Measurements from ENCODE around the gene FOXP2.
"Not testable (repeated sequence)": the region's sequence is repeated elsewhere in the genome, so short reads cannot be mapped to it uniquely, and the experiment has no call there.

FOXP2 gene

DNA sequence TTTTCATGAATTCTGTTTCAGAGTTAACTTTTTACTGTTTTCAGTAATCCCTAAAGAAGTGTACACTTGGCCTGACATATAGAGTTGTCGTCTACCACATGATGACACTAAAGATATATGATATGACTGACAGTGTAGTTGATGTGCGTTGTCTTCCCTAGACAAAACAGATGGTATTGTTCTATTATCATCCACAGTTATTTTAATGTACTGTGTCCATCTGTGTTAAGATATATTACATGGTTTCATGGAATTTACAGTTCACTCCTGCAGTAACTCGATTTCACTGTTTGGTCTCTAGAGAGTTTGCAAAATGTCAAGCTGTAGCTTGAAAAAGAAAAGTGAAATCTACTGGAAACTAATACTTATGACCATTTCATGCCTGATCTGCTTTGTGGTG lies 18.1 kb downstream of the FOXP2 start:
- Histone ChIP-seq H3K4me1 (ENCODE audit: control insufficient read depth, insufficient read depth, low read length) (0 out of 2 replicates have a peak, but pooled peaks cover 7% of the 10 kb centered on the region), H3K27ac (ENCODE audit: extremely low read depth, low read depth, low read length) (no peak overlapping the region), H3K9me3 (ENCODE audit: control insufficient read depth, insufficient read depth, low read depth, low read length) (no peaks in the 10 kb centered on the region), H3K36me3 (ENCODE audit: control insufficient read depth in 2 of 2, insufficient read depth in 1 of 2, low read length in 2 of 2) (no peaks in the 10 kb centered on the region), H3K4me3 (ENCODE audit: low read depth, low read length) (no peak overlapping the region)
- POLR2A ChIA-PET = no interaction called here
- CTCF ChIA-PET = interaction anchor here (1.3 kb wide), 1 partner anchor 106 kb away, joined by 4 read pairs; no protein-coding TSS in a partner anchor
- TF ChIP-seq FEZF1 (tag by site-specific recombination; IDR thresholded peaks at IDR 0.05) (0 out of 2 replicates have a peak, but pooled peaks have one; percentile 6), TCF7L2 (IDR thresholded peaks at IDR 0.05; ENCODE audit: borderline replicate concordance, low read depth, low read length) (no peak)

GRCh38 chr7:114439581-114439980 lies 25.0 kb downstream of the FOXP2 start:
- H3K36me3 ChIP-seq (ENCODE audit: control insufficient read depth in 2 of 2, insufficient read depth in 1 of 2, low read length in 2 of 2) = no peaks in the 10 kb centered on the region
- CTCF ChIA-PET = no interaction called here
- no peaks in the 10 kb centered on the region for H3K4me1 ChIP-seq (ENCODE audit: control insufficient read depth, insufficient read depth, low read length)
- TF ChIP-seq ZNF529 (tag by site-specific recombination; IDR thresholded peaks at IDR 0.05; ENCODE audit: insufficient replicate concordance) = no peak
- no peak overlapping the region for H3K27ac ChIP-seq (ENCODE audit: extremely low read depth, low read depth, low read length)
- POLR2A ChIA-PET = no interaction called here
- H3K4me3 ChIP-seq (ENCODE audit: low read depth, low read length) = no peak overlapping the region
- no peaks in the 10 kb centered on the region for H3K9me3 ChIP-seq (ENCODE audit: control insufficient read depth, insufficient read depth, low read depth, low read length)

- H3K4me1 ChIP-seq (ENCODE audit: control insufficient read depth, insufficient read depth, low read length); H3K9me3 ChIP-seq (ENCODE audit: control insufficient read depth, insufficient read depth, low read depth, low read length); H3K36me3 ChIP-seq (ENCODE audit: control insufficient read depth in 2 of 2, insufficient read depth in 1 of 2, low read length in 2 of 2); H3K4me3 ChIP-seq (ENCODE audit: low read depth, low read length); POLR2A ChIA-PET; H3K27ac ChIP-seq (ENCODE audit: extremely low read depth, low read depth, low read length); CTCF ChIA-PET: not testable (repeated sequence)
Measured at GRCh38 chr7:114440927-114441326, 26.3 kb downstream of the FOXP2 start.

GRCh38 chr7:114444196-114444595 lies 29.6 kb downstream of the FOXP2 start:
- no peaks in the 10 kb centered on the region for H3K4me1 ChIP-seq (ENCODE audit: control insufficient read depth, insufficient read depth, low read length)
- no peaks in the 10 kb centered on the region for H3K9me3 ChIP-seq (ENCODE audit: control insufficient read depth, insufficient read depth, low read depth, low read length)
- TF ChIP-seq ZNF660 (tag by site-specific recombination; IDR thresholded peaks at IDR 0.05) = no peak
- no peak for TF ChIP-seq ZXDB (tag by site-specific recombination; IDR thresholded peaks at IDR 0.05)
- TF ChIP-seq ZNF239 (tag by site-specific recombination; IDR thresholded peaks at IDR 0.05) = no peak
- no peak for TF ChIP-seq KLF16 (tag by site-specific recombination; IDR thresholded peaks at IDR 0.05)
- no peaks in the 10 kb centered on the region for H3K36me3 ChIP-seq (ENCODE audit: control insufficient read depth in 2 of 2, insufficient read depth in 1 of 2, low read length in 2 of 2)
- H3K4me3 ChIP-seq (ENCODE audit: low read depth, low read length) = no peak overlapping the region
- POLR2A ChIA-PET = no interaction called here
- no peak overlapping the region for H3K27ac ChIP-seq (ENCODE audit: extremely low read depth, low read depth, low read length)
- CTCF ChIA-PET = no interaction called here

- Histone ChIP-seq H3K27ac (ENCODE audit: extremely low read depth, low read depth, low read length) (no peak overlapping the region), H3K4me3 (ENCODE audit: low read depth, low read length) (no peak overlapping the region), H3K9me3 (ENCODE audit: control insufficient read depth, insufficient read depth, low read depth, low read length) (no peaks in the 10 kb centered on the region), H3K4me1 (ENCODE audit: control insufficient read depth, insufficient read depth, low read length) (no peaks in the 10 kb centered on the region), H3K36me3 (ENCODE audit: control insufficient read depth in 2 of 2, insufficient read depth in 1 of 2, low read length in 2 of 2) (no peaks in the 10 kb centered on the region)
- POLR2A ChIA-PET = no interaction called here
- CTCF ChIA-PET = interaction anchor here (0.6 to 1.0 kb wide), 2 partner anchors 14 to 422 kb away, joined by 3 to 4 read pairs; no protein-coding TSS in a partner anchor
- TF ChIP-seq ZNF37A (tag by site-specific recombination; IDR thresholded peaks at IDR 0.05) (no peak), GFI1B (tag by site-specific recombination; IDR thresholded peaks at IDR 0.05) (no peak), ZNF548 (tag by site-specific recombination; IDR thresholded peaks at IDR 0.05) (no peak), PRDM6 (tag by site-specific recombination; IDR thresholded peaks at IDR 0.05) (no peak), ZNF202 (tag by site-specific recombination; IDR thresholded peaks at IDR 0.05; ENCODE audit: borderline replicate concordance) (no peak), ZNF24 (tag by site-specific recombination; IDR thresholded peaks at IDR 0.05) (no peak), ZBTB48 (tag by site-specific recombination; IDR thresholded peaks at IDR 0.05) (no peak), ZNF214 (tag by site-specific recombination; IDR thresholded peaks at IDR 0.05; ENCODE audit: borderline replicate concordance) (no peak), ZNF610 (tag by site-specific recombination; IDR thresholded peaks at IDR 0.05; ENCODE audit: borderline replicate concordance) (no peak), ZNF529 (tag by site-specific recombination; IDR thresholded peaks at IDR 0.05; ENCODE audit: insufficient replicate concordance) (no peak), ZNF239 (tag by site-specific recombination; IDR thresholded peaks at IDR 0.05) (no peak), ZNF23 (tag by site-specific recombination; IDR thresholded peaks at IDR 0.05; ENCODE audit: borderline replicate concordance) (no peak), ZNF174 (tag by site-specific recombination; IDR thresholded peaks at IDR 0.05) (no peak), ZBTB6 (tag by site-specific recombination; IDR thresholded peaks at IDR 0.05) (no peak), ZNF19 (tag by site-specific recombination; IDR thresholded peaks at IDR 0.05; ENCODE audit: low read depth) (no peak), ZNF555 (tag by site-specific recombination; conservative IDR thresholded peaks at IDR 0.05) (no peak)
- TF ChIP-seq, protein P1, sequence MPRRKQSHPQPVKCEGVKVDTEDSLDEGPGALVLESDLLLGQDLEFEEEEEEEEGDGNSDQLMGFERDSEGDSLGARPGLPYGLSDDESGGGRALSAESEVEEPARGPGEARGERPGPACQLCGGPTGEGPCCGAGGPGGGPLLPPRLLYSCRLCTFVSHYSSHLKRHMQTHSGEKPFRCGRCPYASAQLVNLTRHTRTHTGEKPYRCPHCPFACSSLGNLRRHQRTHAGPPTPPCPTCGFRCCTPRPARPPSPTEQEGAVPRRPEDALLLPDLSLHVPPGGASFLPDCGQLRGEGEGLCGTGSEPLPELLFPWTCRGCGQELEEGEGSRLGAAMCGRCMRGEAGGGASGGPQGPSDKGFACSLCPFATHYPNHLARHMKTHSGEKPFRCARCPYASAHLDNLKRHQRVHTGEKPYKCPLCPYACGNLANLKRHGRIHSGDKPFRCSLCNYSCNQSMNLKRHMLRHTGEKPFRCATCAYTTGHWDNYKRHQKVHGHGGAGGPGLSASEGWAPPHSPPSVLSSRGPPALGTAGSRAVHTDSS (tag by site-specific recombination; IDR thresholded peaks at IDR 0.05) = no peak
Measured at GRCh38 chr7:114450431-114450830, 35.8 kb downstream of the FOXP2 start.

All from HEK293 (cell line).